Activated CD4-positive, alpha-beta T cell treated with anti-CD3 and anti-CD28 coated beads for 36 hours (primary cell): ENCODE data around the gene MARCHF7. TPM values are rescaled to one million over a fixed set of nuclear protein-coding genes. Genes with fewer than 3 reads are reported as not detected.
"Not testable (repeated sequence)": the region's sequence is repeated elsewhere in the genome, so short reads cannot be mapped to it uniquely, and the experiment has no call there.

ENCODE experiments used
- ATAC-seq: fragments of 200-7000 bp; cut with Tn5 transposase; one replicate; pipeline ENCODE4 v1.10.0; 2021; ENCODE audit warnings: mild to moderate bottlenecking, moderate library complexity
- CTCF ChIA-PET: fragments of 350-600 bp; sonication (Branson Sonifier 250); formaldehyde crosslinking; loops from one replicate; lab custom pipeline; 2021; ENCODE audit warnings: antibody characterized with exemption; lab: Charles Lee
- POLR2A ChIA-PET: fragments of 350-600 bp; sonication (Branson Sonifier 250); formaldehyde crosslinking; loops from one replicate; lab custom pipeline; 2021; ENCODE audit warnings: antibody characterized with exemption, inconsistent platforms; lab: Charles Lee
- DNase-seq: peaks from one replicate; pipeline ENCODE4 v3.0.0-alpha.2; 2020
- H3K27ac Mint-ChIP-seq: one replicate; pipeline ENCODE4 v1.8.0; 2021; ENCODE audit warnings: mixed read lengths
- H3K27me3 Mint-ChIP-seq: one replicate; pipeline ENCODE4 v1.8.0; 2021; ENCODE audit warnings: mixed read lengths
- H3K36me3 Mint-ChIP-seq: one replicate; pipeline ENCODE4 v1.8.0; 2021; ENCODE audit warnings: low read depth, mixed read lengths
- H3K4me1 Mint-ChIP-seq: one replicate; pipeline ENCODE4 v1.8.0; 2021; ENCODE audit warnings: mixed read lengths
- H3K4me3 Mint-ChIP-seq: one replicate; pipeline ENCODE4 v1.8.0; 2021; ENCODE audit warnings: mild to moderate bottlenecking, moderate library complexity, mixed read lengths
- H3K9me3 Mint-ChIP-seq: one replicate; pipeline ENCODE4 v1.8.0; 2021; ENCODE audit warnings: low read depth, mixed read lengths
- intact Hi-C, 2 experiments: fragments of 100-400 bp; cut with DNase I in 1 of 2; cut with micrococcal nuclease in 1 of 2; formaldehyde crosslinking; loops; one replicate each; pipeline versions ENCODE4 v1.14.2 to v1.15.1; 2022 to 2024; cut with DNase I, micrococcal nuclease
- total RNA-seq, 2 experiments: library from RNA; stranded (reverse); gene quantifications; one replicate each; pipeline ENCODE4 v1.2.3, GENCODE V29; 2021

The MARCHF7 gene
- total RNA-seq, 2 experiments from 2014 or later, result 78.3 to 83.1 TPM

- CTCF ChIA-PET, result no interaction called here
- peaks cover 7% of the 10 kb centered on the region for H3K36me3 Mint-ChIP-seq
- no peak overlapping the region for H3K27ac Mint-ChIP-seq
- H3K9me3 Mint-ChIP-seq, result no peaks in the 10 kb centered on the region
- peaks cover 4% of the 10 kb centered on the region for H3K4me1 Mint-ChIP-seq
- POLR2A ChIA-PET, result no interaction called here
- no peak for DNase-seq
- H3K27me3 Mint-ChIP-seq, result no peaks in the 10 kb centered on the region
- no peak overlapping the region for H3K4me3 Mint-ChIP-seq
- intact Hi-C loops, result no loop called here
- no peak for ATAC-seq
Measured at GRCh38 chr2:159706385-159706980, 5.8 kb upstream of the MARCHF7 start.

- DNase-seq, result peak; percentile 6
- no peaks in the 10 kb centered on the region for H3K9me3 Mint-ChIP-seq
- intact Hi-C loops, result no loop called here
- H3K4me3 Mint-ChIP-seq, result no peak overlapping the region
- peaks cover 8% of the 10 kb centered on the region for H3K4me1 Mint-ChIP-seq
- H3K36me3 Mint-ChIP-seq, result peaks cover 14% of the 10 kb centered on the region
- no peaks in the 10 kb centered on the region for H3K27me3 Mint-ChIP-seq
- no peak for ATAC-seq
- ChIA-PET CTCF (no interaction called here), POLR2A (no interaction called here)
- no peak overlapping the region for H3K27ac Mint-ChIP-seq
Measured at GRCh38 chr2:159708066-159708760, 4.1 kb upstream of the MARCHF7 start.

- ATAC-seq, result no peak
- Mint-ChIP-seq H3K36me3 (peaks cover 35% of the 10 kb centered on the region), H3K4me3 (no peak overlapping the region), H3K27me3 (no peaks in the 10 kb centered on the region), H3K9me3 (no peaks in the 10 kb centered on the region), H3K27ac (peak overlapping the region; percentile 25), H3K4me1 (peaks cover 26% of the 10 kb centered on the region)
- POLR2A ChIA-PET, result no interaction called here
- DNase-seq, result no peak
- CTCF ChIA-PET, result interaction anchor here (0.5 kb wide), 1 partner anchor 124 kb away, joined by 3 read pairs; no protein-coding TSS in a partner anchor
- intact Hi-C loops, result loop anchor here (1.0 to 10.0 kb wide), 10 partner anchors 47 to 1364 kb away; partner anchors contain the start of genes BAZ2B (in 1 of the 2), CCDC148 (in 1 of the 2) and PKP4 (in 1 of the 2)
Measured at GRCh38 chr2:159710601-159711180, 1.6 kb upstream of the MARCHF7 start.

- ChIA-PET POLR2A (interaction anchor here (0.7 to 0.9 kb wide), 3 partner anchors 44 to 425 kb away, joined by 3 to 5 read pairs (median 3); no protein-coding TSS in a partner anchor), CTCF (interaction anchor here (0.6 to 1.2 kb wide), 4 partner anchors 19 to 823 kb away, joined by 3 to 4 read pairs (median 4); no protein-coding TSS in a partner anchor)
- Mint-ChIP-seq H3K27me3 (no peaks in the 10 kb centered on the region), H3K4me1 (peaks cover 35% of the 10 kb centered on the region), H3K27ac (peak overlapping the region; percentile 92), H3K9me3 (no peaks in the 10 kb centered on the region), H3K4me3 (peak overlapping the region; percentile 98), H3K36me3 (peaks cover 42% of the 10 kb centered on the region)
- intact Hi-C loops, result loop anchor here (1.0 to 10.0 kb wide), 18 partner anchors 45 to 1449 kb away; partner anchors contain the start of genes WDSUB1 (in 2 of the 2), BAZ2B (in 1 of the 2), CCDC148 (in 1 of the 2) and LY75 (in 1 of the 2)
- no peak for ATAC-seq
- DNase-seq, result no peak
Measured at GRCh38 chr2:159711562-159712142, 654 bp upstream of the MARCHF7 start.

- peaks cover 48% of the 10 kb centered on the region for H3K36me3 Mint-ChIP-seq
- no peaks in the 10 kb centered on the region for H3K9me3 Mint-ChIP-seq
- intact Hi-C loops, result loop anchor here (1.0 to 10.0 kb wide), 17 partner anchors 43 to 1448 kb away; partner anchors contain the start of genes WDSUB1 (in 2 of the 2), BAZ2B (in 1 of the 2), CCDC148 (in 1 of the 2) and LY75 (in 1 of the 2)
- ATAC-seq, result peak; percentile 4
- DNase-seq, result no peak
- H3K4me3 Mint-ChIP-seq, result peak overlapping the region; percentile 98
- H3K27ac Mint-ChIP-seq, result peak overlapping the region; percentile 100
- ChIA-PET CTCF (interaction anchor here (0.9 to 1.2 kb wide), 3 partner anchors 10 to 44 kb away, joined by 3 to 4 read pairs (median 3); no protein-coding TSS in a partner anchor), POLR2A (no interaction called here)
- H3K4me1 Mint-ChIP-seq, result peaks cover 47% of the 10 kb centered on the region
- no peaks in the 10 kb centered on the region for H3K27me3 Mint-ChIP-seq
Measured at GRCh38 chr2:159712929-159713420, 669 bp downstream of the MARCHF7 start.

GRCh38 chr2:159713631-159714246 is 1.4 kb downstream of the MARCHF7 start:
- Mint-ChIP-seq H3K27me3 (no peaks in the 10 kb centered on the region), H3K4me1 (peaks cover 52% of the 10 kb centered on the region), H3K9me3 (no peaks in the 10 kb centered on the region), H3K4me3 (peak overlapping the region; percentile 98), H3K27ac (peak overlapping the region; percentile 100), H3K36me3 (peaks cover 53% of the 10 kb centered on the region)
- ChIA-PET CTCF (interaction anchor here (1.6 to 1.7 kb wide), 2 partner anchors 17 to 53 kb away, joined by 3 to 6 read pairs; no protein-coding TSS in a partner anchor), POLR2A (interaction anchor here (1.3 kb wide), 1 partner anchor 10 kb away, joined by 5 read pairs; no protein-coding TSS in a partner anchor)
- DNase-seq (no peak), ATAC-seq (no peak)
- intact Hi-C loops, result loop anchor here (2.0 to 10.0 kb wide), 10 partner anchors 44 to 1447 kb away; partner anchors contain the start of genes BAZ2B (in 1 of the 2), CCDC148 (in 1 of the 2), PKP4 (in 1 of the 2) and TANK (in 1 of the 2)

GRCh38 chr2:159714247-159714930 is 2.1 kb downstream of the MARCHF7 start:
- POLR2A ChIA-PET, result interaction anchor here (0.6 to 1.3 kb wide), 2 partner anchors 9 to 226 kb away, joined by 3 to 5 read pairs; no protein-coding TSS in a partner anchor
- Mint-ChIP-seq H3K27me3 (no peaks in the 10 kb centered on the region), H3K4me3 (peak overlapping the region; percentile 98), H3K27ac (peak overlapping the region; percentile 42), H3K4me1 (peaks cover 55% of the 10 kb centered on the region), H3K9me3 (no peaks in the 10 kb centered on the region), H3K36me3 (peaks cover 54% of the 10 kb centered on the region)
- CTCF ChIA-PET, result interaction anchor here (1.5 to 1.7 kb wide), 3 partner anchors 16 to 52 kb away, joined by 3 to 6 read pairs (median 4); no protein-coding TSS in a partner anchor
- peak; percentile 9 for DNase-seq
- intact Hi-C loops, result loop anchor here (5.0 to 10.0 kb wide), 9 partner anchors 43 to 1360 kb away; partner anchors contain the start of genes BAZ2B (in 1 of the 2), CCDC148 (in 1 of the 2) and PKP4 (in 1 of the 2)
- no peak for ATAC-seq

- CTCF ChIA-PET, result interaction anchor here (0.7 to 1.6 kb wide), 7 partner anchors 10 to 723 kb away, joined by 3 to 5 read pairs (median 4); no protein-coding TSS in a partner anchor
- peak overlapping the region; percentile 59 for H3K27ac Mint-ChIP-seq
- intact Hi-C loops, result loop anchor here in 1 of 2 experiments (10.0 kb wide), 1 partner anchor 1359 kb away; no protein-coding TSS in a partner anchor
- H3K4me1 Mint-ChIP-seq, result peaks cover 66% of the 10 kb centered on the region
- POLR2A ChIA-PET, result interaction anchor here (0.6 to 1.1 kb wide), 3 partner anchors 64 to 586 kb away, joined by 3 to 4 read pairs (median 3); no protein-coding TSS in a partner anchor
- peaks cover 65% of the 10 kb centered on the region for H3K36me3 Mint-ChIP-seq
- no peaks in the 10 kb centered on the region for H3K27me3 Mint-ChIP-seq
- no peaks in the 10 kb centered on the region for H3K9me3 Mint-ChIP-seq
- no peak for DNase-seq
- peak overlapping the region; percentile 22 for H3K4me3 Mint-ChIP-seq
- no peak for ATAC-seq
Measured at GRCh38 chr2:159715451-159715850, 3.1 kb downstream of the MARCHF7 start.

- H3K27me3 Mint-ChIP-seq, DNase-seq, ATAC-seq, H3K27ac Mint-ChIP-seq, H3K4me3 Mint-ChIP-seq, H3K9me3 Mint-ChIP-seq: not testable (repeated sequence)
- H3K4me1 Mint-ChIP-seq, result peaks cover 71% of the 10 kb centered on the region
- ChIA-PET POLR2A (interaction anchor here (0.7 to 1.1 kb wide), 3 partner anchors 63 to 585 kb away, joined by 3 to 4 read pairs (median 3); no protein-coding TSS in a partner anchor), CTCF (interaction anchor here (1.5 kb wide), 1 partner anchor 9 kb away, joined by 5 read pairs; no protein-coding TSS in a partner anchor)
- intact Hi-C loops, result loop anchor here in 1 of 2 experiments (10.0 kb wide), 1 partner anchor 1358 kb away; no protein-coding TSS in a partner anchor
- peaks cover 70% of the 10 kb centered on the region for H3K36me3 Mint-ChIP-seq
Measured at GRCh38 chr2:159716409-159716808, 4.1 kb downstream of the MARCHF7 start.
